Right atrium auricular region (tissue), 2 donors: ENCODE measurements around the gene GTF2IRD1. TPM values are rescaled to one million over a fixed set of nuclear protein-coding genes. Genes with fewer than 3 reads are reported as not detected.
"Not testable (repeated sequence)": the region's sequence is repeated elsewhere in the genome, so short reads cannot be mapped to it uniquely, and the experiment has no call there.

ENCODE experiments used
- DNase-seq: peaks from one replicate; pipeline ENCODE4 v3.0.0-alpha.2; 2019; ENCODE audit warnings: low spot score
- H3K27ac ChIP-seq, 2 donors: fragments of 200-600 bp; sonication (generic); 1 replicate in 1 of 2; 2 replicates in 1 of 2; pipeline ENCODE4 v1.5.1; 2016 to 2019
- H3K27me3 ChIP-seq, 2 donors: fragments of 200-600 bp; sonication (generic); one replicate each; pipeline versions ENCODE4 v1.5.1 to v1.6.0; 2017 to 2019
- H3K36me3 ChIP-seq: fragments of 200-600 bp; sonication (generic); one replicate; pipeline ENCODE4 v1.5.1; 2016
- H3K4me1 ChIP-seq, 2 donors: fragments of 200-600 bp; sonication (generic); one replicate each; pipeline versions ENCODE4 v1.5.1 to v1.6.0; 2017 to 2019
- H3K4me3 ChIP-seq, 2 donors: fragments of 200-600 bp; sonication (generic); 1 replicate in 1 of 2; 2 replicates in 1 of 2; pipeline ENCODE4 v1.5.1; 2017 to 2019; ENCODE audit warnings: mild to moderate bottlenecking in 1 of 2, moderate library complexity in 1 of 2
- H3K9me3 ChIP-seq, 2 donors: fragments of 200-600 bp; sonication (generic); one replicate each; pipeline ENCODE4 v1.5.1; 2019
- total RNA-seq, 2 donors: library from RNA; depleted of rRNA; stranded (reverse); fragments of >200 nt; gene quantifications; one replicate each; pipeline ENCODE4 v1.1.0, GENCODE V29; 2016
- TF ChIP-seq, protein P1 (sequence below), 2 donors: fragments of 200-600 bp; sonication (generic); IDR thresholded peaks; one replicate each; pipeline ENCODE4 v1.5.1; 2019; ENCODE audit warnings: antibody characterized with exemption in 2 of 2

Gene GTF2IRD1
- total RNA-seq, 2 donors from 2014 or later: 15.6 to 16.5 TPM

DNA sequence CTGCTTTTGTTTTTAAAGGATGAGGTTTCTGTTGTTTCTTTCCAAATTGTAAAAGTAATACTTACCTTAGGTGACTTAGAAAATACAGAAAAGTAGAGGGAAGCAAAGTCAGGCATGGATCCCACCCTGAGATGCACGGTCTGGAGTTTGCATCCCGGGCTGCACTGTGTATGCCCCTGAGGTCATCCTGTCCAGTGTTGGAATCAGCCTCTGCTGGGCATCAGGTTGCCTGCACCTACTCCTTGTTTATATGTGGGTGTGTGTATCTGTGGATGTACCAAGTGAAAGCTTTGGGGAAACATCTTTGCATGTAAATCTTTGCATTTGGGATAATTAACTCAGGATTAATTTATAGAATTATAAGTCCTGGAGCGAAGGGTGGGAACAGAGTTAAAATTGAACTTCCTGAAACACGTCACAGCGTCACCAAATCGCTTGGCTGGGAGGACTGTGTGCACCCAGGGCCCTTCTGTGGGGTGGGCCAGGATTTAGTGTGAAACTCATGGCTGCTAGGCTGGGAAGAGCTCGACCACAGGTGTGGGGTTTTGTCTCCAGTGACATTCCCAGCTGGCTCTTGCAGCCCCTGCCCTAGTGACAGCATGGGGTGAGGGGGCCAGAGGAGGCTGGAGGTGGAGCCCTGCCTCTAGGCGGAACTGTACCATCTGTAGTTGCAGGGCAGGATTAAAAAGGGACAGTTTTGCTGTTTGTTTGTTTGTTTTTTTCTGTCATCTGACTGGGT, 27.9 kb downstream of the GTF2IRD1 start:
- peaks cover 0 to 75% of the 10 kb centered on the region in 2 donors for H3K4me1 ChIP-seq
- no peak for DNase-seq
- no peaks in the 10 kb centered on the region for H3K27me3 ChIP-seq
- TF ChIP-seq, protein P1, sequence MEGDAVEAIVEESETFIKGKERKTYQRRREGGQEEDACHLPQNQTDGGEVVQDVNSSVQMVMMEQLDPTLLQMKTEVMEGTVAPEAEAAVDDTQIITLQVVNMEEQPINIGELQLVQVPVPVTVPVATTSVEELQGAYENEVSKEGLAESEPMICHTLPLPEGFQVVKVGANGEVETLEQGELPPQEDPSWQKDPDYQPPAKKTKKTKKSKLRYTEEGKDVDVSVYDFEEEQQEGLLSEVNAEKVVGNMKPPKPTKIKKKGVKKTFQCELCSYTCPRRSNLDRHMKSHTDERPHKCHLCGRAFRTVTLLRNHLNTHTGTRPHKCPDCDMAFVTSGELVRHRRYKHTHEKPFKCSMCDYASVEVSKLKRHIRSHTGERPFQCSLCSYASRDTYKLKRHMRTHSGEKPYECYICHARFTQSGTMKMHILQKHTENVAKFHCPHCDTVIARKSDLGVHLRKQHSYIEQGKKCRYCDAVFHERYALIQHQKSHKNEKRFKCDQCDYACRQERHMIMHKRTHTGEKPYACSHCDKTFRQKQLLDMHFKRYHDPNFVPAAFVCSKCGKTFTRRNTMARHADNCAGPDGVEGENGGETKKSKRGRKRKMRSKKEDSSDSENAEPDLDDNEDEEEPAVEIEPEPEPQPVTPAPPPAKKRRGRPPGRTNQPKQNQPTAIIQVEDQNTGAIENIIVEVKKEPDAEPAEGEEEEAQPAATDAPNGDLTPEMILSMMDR (IDR thresholded peaks at IDR 0.05): no peak
- peak overlapping the region in 1 of 2 donors; percentile 47 for H3K4me3 ChIP-seq
- H3K27ac ChIP-seq: peak overlapping the region; percentile 94 to 98
- no peaks in the 10 kb centered on the region for H3K36me3 ChIP-seq
- H3K9me3 ChIP-seq: no peaks in the 10 kb centered on the region

DNA sequence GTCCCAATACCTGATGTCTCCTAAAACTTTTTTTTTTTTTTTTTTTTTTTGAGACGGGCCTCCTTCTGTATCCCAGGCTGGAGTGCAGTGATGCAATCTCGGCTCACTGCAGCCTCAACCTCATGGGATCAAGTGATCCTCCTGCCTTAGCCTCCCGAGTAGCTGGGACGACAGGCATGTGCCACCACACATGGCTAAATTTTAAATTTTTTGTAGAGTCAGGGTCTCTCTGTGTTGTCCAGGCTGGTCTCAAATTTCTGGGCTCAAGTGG, 28.4 kb downstream of the GTF2IRD1 start:
- Histone ChIP-seq H3K27ac (peak overlapping the region; percentile 94 to 98), H3K4me1 (peaks cover 0 to 70% of the 10 kb centered on the region in 2 donors)
- no peak for DNase-seq

DNA sequence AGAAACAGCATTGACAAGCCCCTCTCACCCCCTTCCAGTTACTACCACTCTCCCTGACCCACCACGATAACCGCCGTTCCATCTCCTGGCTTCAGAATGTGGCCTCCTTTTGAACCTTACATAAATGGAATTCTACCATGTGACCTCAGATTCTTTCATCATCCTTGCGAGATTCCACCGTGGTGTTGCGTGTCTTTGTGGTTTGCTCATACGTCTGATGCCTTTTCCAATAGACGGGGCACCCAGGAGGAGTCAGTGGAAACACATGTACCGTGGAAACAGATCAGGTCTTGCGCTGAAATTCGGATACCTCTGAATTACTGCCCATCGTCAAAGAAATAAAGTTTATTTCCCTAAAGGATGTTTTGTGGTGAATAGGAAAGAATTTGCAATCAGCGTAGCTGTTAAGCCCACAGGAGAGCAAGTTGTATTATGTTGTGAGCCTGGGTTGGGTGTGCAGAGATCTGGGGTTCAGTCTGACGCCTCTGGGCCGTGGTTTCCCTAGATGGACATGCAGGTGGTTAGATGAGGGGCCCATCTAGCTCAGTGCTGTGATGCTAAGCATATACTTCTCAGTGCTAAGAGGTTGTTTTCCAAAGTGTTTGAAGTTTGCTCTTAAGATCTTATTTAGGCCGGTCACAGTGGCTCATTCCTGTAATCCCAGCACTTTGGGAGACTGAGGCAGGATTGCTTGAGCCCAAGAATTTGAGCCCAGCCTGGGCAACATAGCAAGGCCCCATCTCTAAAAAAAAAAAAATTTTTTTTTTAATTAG, 29.1 kb downstream of the GTF2IRD1 start:
- peaks cover 0 to 63% of the 10 kb centered on the region in 2 donors for H3K4me1 ChIP-seq
- H3K36me3 ChIP-seq: no peaks in the 10 kb centered on the region
- DNase-seq: no peak
- TF ChIP-seq, protein P1 (IDR thresholded peaks at IDR 0.05): no peak
- H3K4me3 ChIP-seq: no peak overlapping the region
- no peaks in the 10 kb centered on the region for H3K9me3 ChIP-seq
- no peaks in the 10 kb centered on the region for H3K27me3 ChIP-seq
- peak overlapping the region; percentile 94 to 98 for H3K27ac ChIP-seq

More for the DNA sequence above, 28.4 kb downstream of the GTF2IRD1 start:
- Histone ChIP-seq H3K9me3 (no peaks in the 10 kb centered on the region), H3K36me3 (no peaks in the 10 kb centered on the region), H3K27me3 (no peaks in the 10 kb centered on the region), H3K4me3 (no peak overlapping the region)
- TF ChIP-seq, protein P1 (IDR thresholded peaks at IDR 0.05): no peak

DNA sequence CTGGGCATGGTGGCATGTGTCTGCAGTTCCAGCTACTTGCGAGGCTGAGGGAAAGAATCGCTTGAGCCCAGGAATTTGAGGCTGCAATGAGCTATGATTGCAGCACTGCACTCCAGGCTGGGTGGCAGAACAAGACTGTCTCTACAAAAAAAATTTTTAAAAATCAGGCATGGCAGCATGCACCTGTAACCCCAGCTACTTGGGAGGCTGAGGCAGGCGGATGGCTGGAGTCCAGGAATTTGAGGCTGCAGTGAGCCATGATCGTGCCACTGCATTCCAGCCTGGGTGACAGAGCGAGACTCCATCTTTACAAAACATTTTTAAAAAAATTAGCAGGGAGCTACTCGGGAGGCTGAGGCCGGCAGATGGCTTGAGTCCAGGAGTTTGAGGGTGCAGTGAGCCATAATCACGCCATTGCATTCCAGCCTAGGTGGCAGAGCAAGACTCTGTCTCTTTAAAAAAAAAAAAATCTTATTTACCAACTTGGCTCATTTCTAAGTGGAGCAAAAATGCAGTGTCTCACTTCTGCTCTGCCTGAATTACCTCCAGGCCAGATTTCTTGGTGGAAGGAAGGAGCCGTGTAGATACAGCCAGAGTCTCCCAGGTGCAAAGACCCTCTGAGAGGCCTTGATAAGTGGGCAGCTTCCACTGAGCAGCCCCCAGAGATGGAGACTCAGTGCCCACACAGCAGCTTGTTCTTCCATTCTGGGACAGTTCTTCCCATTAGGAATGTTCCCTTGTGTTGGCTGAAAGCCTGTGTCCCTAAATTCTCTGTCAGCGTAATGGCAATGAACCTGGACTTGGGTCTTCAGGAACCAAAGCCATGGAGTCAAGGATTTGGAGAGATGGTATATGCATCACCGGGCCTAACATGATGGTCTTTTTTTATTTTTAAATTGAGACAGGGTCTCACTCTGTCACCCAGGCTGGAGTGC, 30.0 kb downstream of the GTF2IRD1 start:
- TF ChIP-seq, protein P1 (IDR thresholded peaks at IDR 0.05): no peak
- H3K4me3 ChIP-seq: no peak overlapping the region
- H3K27me3 ChIP-seq: no peaks in the 10 kb centered on the region
- H3K4me1 ChIP-seq: peaks cover 0 to 54% of the 10 kb centered on the region in 2 donors
- H3K36me3 ChIP-seq: no peaks in the 10 kb centered on the region
- no peaks in the 10 kb centered on the region for H3K9me3 ChIP-seq
- peak overlapping the region; percentile 94 to 98 for H3K27ac ChIP-seq
- DNase-seq: no peak

DNA sequence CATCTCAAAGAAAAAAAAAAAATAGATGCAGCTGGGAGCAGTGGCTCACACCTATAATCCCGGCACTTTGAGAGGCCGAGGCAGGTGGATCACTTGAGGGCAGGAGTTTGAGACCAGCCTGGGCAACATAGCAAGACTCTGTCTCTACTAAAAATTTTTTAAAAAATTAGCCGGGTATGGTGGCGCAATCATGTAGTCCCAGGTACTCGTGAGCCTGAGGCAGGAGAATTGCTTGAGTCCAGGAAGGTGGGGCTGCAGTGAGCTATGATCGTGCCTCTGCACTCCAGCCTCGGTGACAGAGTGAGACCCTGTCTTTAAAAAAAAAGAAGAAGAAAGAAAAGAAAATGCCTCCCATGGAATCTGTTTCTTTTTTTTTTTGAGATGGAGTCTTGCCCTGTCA, 31.9 kb downstream of the GTF2IRD1 start:
- TF ChIP-seq, protein P1 (IDR thresholded peaks at IDR 0.05): no peak
- DNase-seq: no peak

DNA sequence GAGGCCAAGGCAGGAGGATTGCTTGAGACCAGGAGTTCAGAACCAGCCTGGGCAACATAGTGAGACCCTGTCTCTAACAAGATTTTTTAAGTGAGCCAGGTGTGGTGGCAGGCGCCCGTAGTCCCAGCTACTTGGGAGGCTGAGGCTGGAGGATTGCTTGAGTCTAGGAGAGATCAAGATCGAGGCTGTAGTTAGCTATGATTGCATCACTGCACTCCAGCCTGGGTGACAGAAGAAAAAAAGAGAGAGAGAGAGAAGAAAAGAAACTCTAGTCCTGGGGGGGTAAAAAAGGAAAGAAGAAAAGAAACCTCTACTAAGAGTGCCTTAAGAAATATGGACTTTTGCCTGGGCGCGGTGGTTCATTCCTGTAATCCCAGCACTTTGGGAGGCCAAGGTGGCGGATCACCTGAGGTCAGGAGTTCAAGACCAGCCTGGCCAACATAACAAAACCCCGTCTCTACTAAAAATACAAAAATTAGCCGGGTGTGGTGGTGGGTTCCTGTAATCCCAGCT, 34.9 kb downstream of the GTF2IRD1 start:
- H3K4me3 ChIP-seq, H3K9me3 ChIP-seq, H3K27me3 ChIP-seq, H3K4me1 ChIP-seq, H3K36me3 ChIP-seq, DNase-seq, H3K27ac ChIP-seq: not testable (repeated sequence)

More for the DNA sequence above, 31.9 kb downstream of the GTF2IRD1 start:
- H3K9me3 ChIP-seq: no peaks in the 10 kb centered on the region
- H3K27me3 ChIP-seq: no peaks in the 10 kb centered on the region
- no peaks in the 10 kb centered on the region for H3K36me3 ChIP-seq
- H3K4me3 ChIP-seq: no peak overlapping the region
- H3K4me1 ChIP-seq: peaks cover 0 to 35% of the 10 kb centered on the region in 2 donors
- peak overlapping the region; percentile 61 to 98 for H3K27ac ChIP-seq
